Retinal pigment epithelial cell (primary cell): Measurements from ENCODE around the gene BICRA.

ENCODE experiments used
- DNase-seq: peaks from one replicate; pipeline ENCODE4 v3.0.0-alpha.2; 2010; ENCODE audit warnings: low read depth
- H3K4me3 ChIP-seq: 2 replicates; pipeline ENCODE4 v1.5.1; 2011; ENCODE audit warnings: mild to moderate bottlenecking, low read length, control low read depth, moderate library complexity
- CTCF ChIP-seq: conservative IDR thresholded peaks from 2 replicates; pipeline ENCODE4 v1.5.1; 2011; ENCODE audit warnings: low read depth, low read length, control low read depth, inconsistent platforms

The BICRA gene

GRCh38 chr19:47644199-47644598 lies 35.3 kb downstream of the BICRA start:
- H3K4me3 ChIP-seq: no peak overlapping the region
- no peak for DNase-seq
- TF ChIP-seq CTCF: no peak

GRCh38 chr19:47644743-47645482 lies 36.0 kb downstream of the BICRA start:
- DNase-seq: no peak
- no peak overlapping the region for H3K4me3 ChIP-seq
- no peak for TF ChIP-seq CTCF

GRCh38 chr19:47646924-47647323 lies 38.0 kb downstream of the BICRA start:
- no peak for TF ChIP-seq CTCF
- no peak overlapping the region for H3K4me3 ChIP-seq
- DNase-seq: no peak

- TF ChIP-seq CTCF: no peak
- DNase-seq: no peak
- H3K4me3 ChIP-seq: no peak overlapping the region
Measured at GRCh38 chr19:47649588-47649987, 40.7 kb downstream of the BICRA start.

GRCh38 chr19:47650700-47651099 lies 41.8 kb downstream of the BICRA start:
- H3K4me3 ChIP-seq: no peak overlapping the region
- no peak for DNase-seq
- TF ChIP-seq CTCF: no peak

- no peak for TF ChIP-seq CTCF
- no peak for DNase-seq
- H3K4me3 ChIP-seq: no peak overlapping the region
Measured at GRCh38 chr19:47651132-47651531, 42.2 kb downstream of the BICRA start.

- no peak for DNase-seq
- no peak overlapping the region for H3K4me3 ChIP-seq
- no peak for TF ChIP-seq CTCF
Measured at GRCh38 chr19:47651691-47652090, 42.8 kb downstream of the BICRA start.
